Mucosa of gallbladder (tissue), 1 donor: ENCODE results near the gene VPS37D. TPM values are rescaled to one million over a fixed set of nuclear protein-coding genes. Genes with fewer than 3 reads are reported as not detected.

Experiments used
- DNase-seq: peaks from one replicate; pipeline ENCODE4 v3.0.0-alpha.2; 2020; ENCODE audit warnings: low spot score
- total RNA-seq: library from RNA; stranded (reverse); gene quantifications from one replicate; pipeline ENCODE4 v1.2.1, GENCODE V29; 2021
- donor health status: DM: no; HTN: no; CAD: no.

The VPS37D gene
- total RNA-seq, 1 donor from 2014 or later, result 13.5 TPM

- DNase-seq, result no peak
Measured at GRCh38 chr7:73680501-73680900, 12.9 kb downstream of the VPS37D start.

GRCh38 chr7:73681031-73681430 is 13.4 kb downstream of the VPS37D start:
- no peak for DNase-seq

- DNase-seq, result no peak
Measured at GRCh38 chr7:73682745-73683055, 15.1 kb downstream of the VPS37D start.

- DNase-seq, result peak; percentile 98
Measured at GRCh38 chr7:73683056-73683787, 15.6 kb downstream of the VPS37D start, which contains the start of the genes BUD23 and DNAJC30. Gene BUD23 (plus strand): TSS chr7:73683597. CDS start chr7:73683626, 29 bp downstream. Gene DNAJC30 (minus strand): TSS chr7:73683453. CDS start chr7:73683423, 30 bp downstream.

GRCh38 chr7:73683788-73684693 is 16.4 kb downstream of the VPS37D start:
- DNase-seq, result no peak

- DNase-seq, result no peak
Measured at GRCh38 chr7:73685311-73685710, 17.7 kb downstream of the VPS37D start.

- DNase-seq, result no peak
Measured at GRCh38 chr7:73688288-73688687, 20.7 kb downstream of the VPS37D start.

- no peak for DNase-seq
Measured at GRCh38 chr7:73690646-73691045, 23.0 kb downstream of the VPS37D start.

GRCh38 chr7:73696372-73696771 is 28.7 kb downstream of the VPS37D start:
- no peak for DNase-seq

- DNase-seq, result no peak
Measured at GRCh38 chr7:73698410-73698809, 30.8 kb downstream of the VPS37D start.

- peak; percentile 54 for DNase-seq
Measured at GRCh38 chr7:73699370-73700068, 31.9 kb downstream of the VPS37D start.

GRCh38 chr7:73700069-73700423 is 32.4 kb downstream of the VPS37D start:
- no peak for DNase-seq

GRCh38 chr7:73700581-73701134 is 33.0 kb downstream of the VPS37D start:
- no peak for DNase-seq

GRCh38 chr7:73701357-73701995 is 33.8 kb downstream of the VPS37D start:
- DNase-seq, result peak; percentile 68

- DNase-seq, result peak; percentile 60
Measured at GRCh38 chr7:73702226-73702625, 34.6 kb downstream of the VPS37D start.

GRCh38 chr7:73702665-73703064 is 35.0 kb downstream of the VPS37D start:
- DNase-seq, result no peak

- DNase-seq, result no peak
Measured at GRCh38 chr7:73703225-73703624, 35.6 kb downstream of the VPS37D start.

- DNase-seq, result peak; percentile 70
Measured at GRCh38 chr7:73703757-73704639, 36.4 kb downstream of the VPS37D start.

GRCh38 chr7:73704640-73705550 is 37.3 kb downstream of the VPS37D start:
- DNase-seq, result peak; percentile 78
